Naive thymus-derived CD4-positive, alpha-beta T cell (primary cell): ENCODE results near the gene TSHZ2. TPM values are rescaled to one million over a fixed set of nuclear protein-coding genes. Genes with fewer than 3 reads are reported as not detected.

Experiments used
- ATAC-seq: fragments of 150-1000 bp; cut with Tn5 transposase; 2 replicates; pipeline ENCODE4 v1.10.0; 2021; ENCODE audit warnings: mild to moderate bottlenecking, moderate library complexity
- CTCF ChIA-PET: fragments of 350-600 bp; sonication (Branson Sonifier 250); formaldehyde crosslinking; loops from one replicate; lab custom pipeline; 2021; ENCODE audit warnings: antibody characterized with exemption; lab: Charles Lee
- POLR2A ChIA-PET: fragments of 350-600 bp; sonication (Branson Sonifier 250); formaldehyde crosslinking; loops from one replicate; lab custom pipeline; 2021; ENCODE audit warnings: antibody characterized with exemption, inconsistent platforms; lab: Charles Lee
- DNase-seq, 9 donors: peaks; one replicate each; pipeline versions ENCODE4 v3.0.0 to v3.0.0-alpha.2; 2020 to 2022; ENCODE audit warnings: mixed read lengths in 1 of 9
- H3K27ac ChIP-seq: one replicate; pipeline ENCODE4 v1.7.0; 2013; ENCODE audit warnings: mild to moderate bottlenecking, low read depth, low read length, moderate library complexity
- H3K27me3 ChIP-seq, 2 donors: one replicate each; pipeline ENCODE4 v1.7.0; 2013; ENCODE audit warnings: low read length in 2 of 2, mild to moderate bottlenecking in 2 of 2, moderate library complexity in 2 of 2; ENCODE audit not compliant: control insufficient read depth in 2 of 2, insufficient read depth in 2 of 2
- H3K36me3 ChIP-seq, 3 experiments: 1 replicate in 2 of 3; 2 replicates in 1 of 3; pipeline ENCODE4 v1.7.0; 2013; ENCODE audit warnings: low read length in 3 of 3, mild to moderate bottlenecking in 3 of 3, moderate library complexity in 1 of 3; ENCODE audit not compliant: insufficient read depth in 3 of 3, control insufficient read depth in 2 of 3
- H3K4me1 ChIP-seq, 2 donors: one replicate each; pipeline ENCODE4 v1.7.0; 2013; ENCODE audit warnings: low read length in 2 of 2, mild to moderate bottlenecking in 2 of 2, moderate library complexity in 1 of 2; ENCODE audit not compliant: control insufficient read depth in 2 of 2, insufficient read depth in 2 of 2
- H3K4me3 ChIP-seq: 2 replicates; pipeline ENCODE4 v1.7.0; 2013; ENCODE audit warnings: mild to moderate bottlenecking, low read length
- H3K9me3 ChIP-seq, 3 experiments: 1 replicate in 2 of 3; 2 replicates in 1 of 3; pipeline ENCODE4 v1.7.0; 2013; ENCODE audit warnings: low read length in 3 of 3; ENCODE audit not compliant: control insufficient read depth in 2 of 3
- H3K27ac Mint-ChIP-seq, 9 donors: one replicate each; pipeline ENCODE4 v1.8.0; 2020 to 2022; ENCODE audit warnings: mixed read lengths in 9 of 9, mild to moderate bottlenecking in 8 of 9, moderate library complexity in 5 of 9, inconsistent platforms in 2 of 9
- H3K27me3 Mint-ChIP-seq, 5 donors: one replicate each; pipeline ENCODE4 v1.8.0; 2021 to 2022; ENCODE audit warnings: mixed read lengths in 5 of 5, mild to moderate bottlenecking in 1 of 5
- H3K36me3 Mint-ChIP-seq, 5 donors: one replicate each; pipeline ENCODE4 v1.8.0; 2020 to 2022; ENCODE audit warnings: mixed read lengths in 5 of 5, mild to moderate bottlenecking in 3 of 5, inconsistent platforms in 1 of 5
- H3K4me1 Mint-ChIP-seq, 7 donors: one replicate each; pipeline ENCODE4 v1.8.0; 2020 to 2022; ENCODE audit warnings: mixed read lengths in 7 of 7, mild to moderate bottlenecking in 3 of 7, inconsistent platforms in 1 of 7
- H3K4me3 Mint-ChIP-seq, 10 donors: one replicate each; pipeline ENCODE4 v1.8.0; 2020 to 2022; ENCODE audit warnings: mild to moderate bottlenecking in 10 of 10, mixed read lengths in 10 of 10, moderate library complexity in 6 of 10, inconsistent platforms in 2 of 10
- H3K9me3 Mint-ChIP-seq, 11 donors: one replicate each; pipeline ENCODE4 v1.8.0; 2020 to 2022; ENCODE audit warnings: mixed read lengths in 11 of 11, mild to moderate bottlenecking in 4 of 11, inconsistent platforms in 1 of 11, moderate library complexity in 1 of 11
- intact Hi-C, 2 donors: fragments of 100-400 bp; cut with micrococcal nuclease; formaldehyde crosslinking; loops; one replicate each; pipeline ENCODE4 v1.15.1; 2023
- polyA plus RNA-seq, 2 donors: library from polyadenylated mRNA; unstranded; fragments of 300-500 nt; fragmentation: Illumina TruSeq; gene quantifications; one replicate each; pipeline ENCODE4 v1.2.3, GENCODE V29; 2021
- total RNA-seq, 6 experiments: library from RNA in 5 of 6; stranded (reverse) in 5 of 6; gene quantifications; 1 replicate in 5 of 6; 2 replicates in 1 of 6; pipeline ENCODE4 v1.2.3 and lab custom pipeline; 2021 to 2026

Gene TSHZ2
- total and polyA plus RNA-seq, 7 experiments from 2014 or later, result 6.0 to 84.5 (median 42.5) TPM

DNA sequence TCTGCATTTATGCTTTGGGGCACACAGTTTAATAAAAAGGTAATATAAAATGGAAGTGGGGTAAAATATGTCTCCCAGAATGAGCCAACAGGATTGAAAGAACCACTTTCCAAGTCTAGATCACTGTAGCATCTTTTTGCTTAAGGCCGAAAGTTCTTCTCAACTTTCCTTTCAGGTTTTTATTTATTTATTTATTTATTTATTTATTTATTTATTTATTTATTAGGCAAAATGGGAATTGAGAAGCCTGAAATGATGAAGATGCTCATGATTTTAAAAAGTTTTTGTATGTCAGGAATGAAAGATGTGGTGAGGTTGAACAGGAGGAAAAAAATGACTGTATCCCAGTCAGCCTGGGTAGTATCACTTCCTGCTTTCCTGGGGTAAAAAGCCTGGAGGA lies 24.0 kb downstream of the TSHZ2 start:
- ChIA-PET CTCF (no interaction called here), POLR2A (interaction anchor here (0.6 to 16.2 kb wide), 4 partner anchors 17 to 147 kb away, joined by 3 to 299 read pairs (median 4); no protein-coding TSS in a partner anchor)
- Mint-ChIP-seq H3K36me3 (peaks cover 0 to 12% (median 8%) of the 10 kb centered on the region in 5 donors), H3K4me1 (peaks cover 20 to 74% (median 52%) of the 10 kb centered on the region in 7 donors), H3K4me3 (peak overlapping the region in 4 of 10 donors; percentile 12 to 57 (median 36)), H3K9me3 (peaks cover 0 to 1% (median 0%) of the 10 kb centered on the region in 11 donors), H3K27ac (peak overlapping the region in 6 of 9 donors; percentile 55 to 97 (median 73)), H3K27me3 (no peaks in the 10 kb centered on the region)
- DNase-seq, result no peak
- intact Hi-C loops, result no loop called here
- ATAC-seq, result no peak
- H3K4me3 ChIP-seq, result no peak overlapping the region
- no peaks in the 10 kb centered on the region for H3K36me3 ChIP-seq
- no peaks in the 10 kb centered on the region for H3K27me3 ChIP-seq
- no peak overlapping the region for H3K27ac ChIP-seq
- no peaks in the 10 kb centered on the region for H3K9me3 ChIP-seq
- peaks cover 0 to 48% of the 10 kb centered on the region in 2 donors for H3K4me1 ChIP-seq

DNA sequence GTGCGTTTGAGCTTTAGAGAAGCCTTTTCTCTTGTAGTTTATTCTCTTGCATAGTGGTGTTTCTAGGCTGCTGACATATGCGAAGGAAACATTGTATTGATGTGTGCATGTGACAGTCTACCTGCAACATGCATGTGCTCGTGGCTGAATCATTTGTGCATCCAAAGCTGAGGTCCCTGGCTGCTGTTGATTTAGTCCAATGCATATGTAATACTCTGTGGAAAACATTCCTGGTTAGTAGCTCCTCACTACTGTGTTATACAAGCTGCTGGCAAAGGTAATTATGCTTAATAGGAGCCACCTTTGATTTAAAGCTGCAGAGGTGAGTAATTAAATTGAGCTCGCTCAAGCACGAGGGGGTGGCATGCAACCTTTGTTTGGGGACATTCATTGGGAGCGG lies 24.5 kb downstream of the TSHZ2 start:
- no peak for ATAC-seq
- peaks cover 0 to 12% (median 8%) of the 10 kb centered on the region in 5 donors for H3K36me3 Mint-ChIP-seq

DNA sequence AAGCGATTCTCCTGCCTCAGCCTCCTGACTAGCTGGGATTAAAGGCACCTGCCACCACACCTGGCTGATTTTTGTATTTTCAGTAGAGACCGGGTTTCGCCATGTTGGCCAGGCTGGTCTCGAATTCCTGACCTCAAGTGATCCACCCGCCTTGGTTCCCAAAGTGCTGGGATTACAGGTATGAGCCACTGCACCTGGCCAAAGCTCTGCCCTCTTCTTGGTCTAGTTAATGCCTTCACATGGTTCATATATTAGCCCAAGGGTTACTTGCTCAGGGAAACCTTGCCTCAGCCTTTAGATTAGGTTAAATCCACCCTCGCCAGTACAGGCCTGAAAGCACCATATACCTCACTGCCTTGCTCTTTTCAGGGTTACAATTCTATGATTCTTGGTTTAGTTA lies 26.1 kb downstream of the TSHZ2 start:
- Histone ChIP-seq H3K27me3 (no peaks in the 10 kb centered on the region), H3K36me3 (no peaks in the 10 kb centered on the region), H3K4me1 (peaks cover 0 to 48% of the 10 kb centered on the region in 2 donors), H3K4me3 (no peak overlapping the region), H3K9me3 (no peaks in the 10 kb centered on the region), H3K27ac (no peak overlapping the region)
- H3K27me3 Mint-ChIP-seq, result no peaks in the 10 kb centered on the region
- POLR2A ChIA-PET, result interaction anchor here (16.2 kb wide), 1 partner anchor 19 kb away, joined by 299 read pairs; no protein-coding TSS in a partner anchor
- H3K36me3 Mint-ChIP-seq, result peaks cover 0 to 12% (median 8%) of the 10 kb centered on the region in 5 donors
- DNase-seq (no peak), ATAC-seq (no peak)
- CTCF ChIA-PET, result interaction anchor here (0.8 kb wide), 1 partner anchor 23 kb away, joined by 3 read pairs; no protein-coding TSS in a partner anchor
- H3K4me3 Mint-ChIP-seq, result peak overlapping the region in 2 of 10 donors; percentile 5 to 9
- H3K27ac Mint-ChIP-seq, result peak overlapping the region in 7 of 9 donors; percentile 4 to 97 (median 79)
- peaks cover 0 to 1% (median 0%) of the 10 kb centered on the region in 11 donors for H3K9me3 Mint-ChIP-seq
- intact Hi-C loops, result no loop called here
- peaks cover 25 to 91% (median 70%) of the 10 kb centered on the region in 7 donors for H3K4me1 Mint-ChIP-seq

More for the DNA sequence above, 24.5 kb downstream of the TSHZ2 start:
- DNase-seq, result no peak
- CTCF ChIA-PET, result interaction anchor here (0.8 kb wide), 1 partner anchor 21 kb away, joined by 3 read pairs; no protein-coding TSS in a partner anchor
- H3K4me1 ChIP-seq, result peaks cover 0 to 46% of the 10 kb centered on the region in 2 donors
- Mint-ChIP-seq H3K4me1 (peaks cover 23 to 80% (median 57%) of the 10 kb centered on the region in 7 donors), H3K27ac (peak overlapping the region in 6 of 9 donors; percentile 70 to 97 (median 76)), H3K9me3 (peaks cover 0 to 1% (median 0%) of the 10 kb centered on the region in 11 donors), H3K4me3 (peak overlapping the region in 4 of 10 donors; percentile 12 to 57 (median 46)), H3K27me3 (no peaks in the 10 kb centered on the region)
- no peaks in the 10 kb centered on the region for H3K36me3 ChIP-seq
- no peak overlapping the region for H3K27ac ChIP-seq
- H3K9me3 ChIP-seq, result no peaks in the 10 kb centered on the region
- intact Hi-C loops, result no loop called here
- H3K4me3 ChIP-seq, result no peak overlapping the region
- POLR2A ChIA-PET, result interaction anchor here (0.6 to 16.2 kb wide), 2 partner anchors 18 to 28 kb away, joined by 3 to 299 read pairs; no protein-coding TSS in a partner anchor
- no peaks in the 10 kb centered on the region for H3K27me3 ChIP-seq

DNA sequence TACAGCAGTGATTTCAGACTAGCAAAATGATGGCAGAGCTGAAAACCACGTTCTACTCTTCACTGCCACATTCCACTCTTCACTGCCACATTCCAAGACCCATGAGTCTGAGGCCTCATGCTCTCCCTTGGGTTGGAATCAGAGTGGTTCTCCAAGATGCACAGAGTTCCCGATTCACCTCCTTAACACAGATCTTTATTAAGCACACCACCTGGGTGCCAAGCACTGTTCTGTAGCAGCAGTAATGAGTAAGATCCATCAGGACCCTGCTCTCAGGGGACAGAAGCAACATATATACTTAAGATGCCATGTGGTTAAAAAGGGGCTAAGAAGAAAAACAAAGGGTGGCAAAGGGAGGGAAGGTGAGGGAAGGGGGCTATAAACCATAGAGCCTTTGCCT lies 26.9 kb downstream of the TSHZ2 start:
- Histone ChIP-seq H3K27ac (peak overlapping the region; percentile 88), H3K27me3 (no peaks in the 10 kb centered on the region), H3K4me3 (no peak overlapping the region), H3K4me1 (peaks cover 0 to 56% of the 10 kb centered on the region in 2 donors), H3K36me3 (no peaks in the 10 kb centered on the region), H3K9me3 (no peaks in the 10 kb centered on the region)
- DNase-seq, result no peak
- POLR2A ChIA-PET, result interaction anchor here (0.5 to 16.2 kb wide), 4 partner anchors 9 to 693 kb away, joined by 3 to 299 read pairs (median 4); no protein-coding TSS in a partner anchor
- Mint-ChIP-seq H3K36me3 (peaks cover 0 to 12% (median 7%) of the 10 kb centered on the region in 5 donors), H3K27ac (peak overlapping the region in 7 of 9 donors; percentile 8 to 99 (median 89)), H3K4me1 (peaks cover 30 to 91% (median 74%) of the 10 kb centered on the region in 7 donors), H3K9me3 (peaks cover 0 to 1% (median 0%) of the 10 kb centered on the region in 11 donors), H3K4me3 (peak overlapping the region in 4 of 10 donors; percentile 1 to 25 (median 18)), H3K27me3 (no peaks in the 10 kb centered on the region)
- intact Hi-C loops, result no loop called here
- CTCF ChIA-PET, result interaction anchor here (0.5 to 0.9 kb wide), 3 partner anchors 23 to 552 kb away, joined by 3 read pairs; no protein-coding TSS in a partner anchor
- no peak for ATAC-seq

DNA sequence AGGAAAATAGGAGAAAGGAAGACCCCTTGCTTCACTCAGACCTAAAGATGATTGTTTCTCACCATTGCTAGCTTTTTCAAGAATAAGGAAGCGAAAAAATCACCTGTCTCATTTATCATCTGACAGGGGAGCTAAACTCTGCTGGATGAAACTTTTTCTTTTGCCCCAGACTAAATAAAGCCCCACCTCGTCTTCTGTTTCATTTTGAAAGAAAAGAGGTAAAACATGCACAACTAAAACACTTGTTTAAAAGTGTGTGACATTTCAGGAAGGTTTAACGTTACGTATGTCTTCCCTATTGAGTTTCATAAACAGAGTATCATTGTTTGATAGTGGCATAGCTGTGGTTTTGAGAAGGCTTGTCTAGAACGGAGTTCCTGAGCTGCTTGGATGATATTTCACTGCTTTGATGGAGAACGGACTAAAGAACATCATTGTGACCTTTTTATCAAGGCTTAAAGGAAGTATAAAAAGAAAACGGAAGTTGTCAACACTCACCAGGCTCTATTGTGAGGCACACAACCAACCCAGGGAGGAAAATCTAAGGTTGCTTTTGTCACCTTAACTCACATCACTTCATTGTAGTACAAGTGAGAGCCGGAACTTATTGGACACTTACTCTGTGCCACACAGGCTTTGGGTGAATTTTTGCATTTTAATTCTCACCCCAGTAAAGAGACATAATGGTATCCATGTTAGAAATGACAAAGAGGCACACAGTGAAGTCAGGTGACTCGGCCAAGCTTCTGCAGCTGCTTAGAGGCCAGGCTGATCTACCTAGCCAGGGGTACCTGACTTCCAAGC lies 29.5 kb downstream of the TSHZ2 start:
- ATAC-seq, result peak; percentile 82

DNA sequence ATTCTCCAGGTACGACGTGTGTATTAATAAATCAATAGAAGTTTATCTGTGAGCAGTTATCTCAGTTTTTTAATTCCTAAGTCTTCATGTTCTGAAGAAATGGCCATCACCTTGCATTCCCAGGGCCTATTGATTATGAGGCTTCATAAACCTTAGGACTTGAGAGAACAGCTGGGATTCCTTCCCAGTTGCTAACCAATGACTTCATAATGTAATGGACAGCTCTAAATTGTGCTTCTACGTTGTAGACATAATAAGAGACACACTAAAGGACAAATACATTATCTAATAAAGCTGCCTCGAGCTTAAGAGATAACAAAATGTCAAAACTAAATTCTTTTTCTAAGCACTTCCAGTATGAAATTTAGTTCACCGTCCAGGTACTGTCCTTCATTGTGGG lies 30.6 kb downstream of the TSHZ2 start:
- Histone ChIP-seq H3K4me3 (no peak overlapping the region), H3K4me1 (peaks cover 0 to 60% of the 10 kb centered on the region in 2 donors), H3K9me3 (no peaks in the 10 kb centered on the region), H3K27me3 (no peaks in the 10 kb centered on the region), H3K36me3 (no peaks in the 10 kb centered on the region), H3K27ac (peak overlapping the region; percentile 88)
- Mint-ChIP-seq H3K4me3 (peak overlapping the region in 7 of 10 donors; percentile 5 to 94 (median 28)), H3K27ac (peak overlapping the region in 7 of 9 donors; percentile 74 to 98 (median 94)), H3K9me3 (peaks cover 0 to 5% (median 0%) of the 10 kb centered on the region in 11 donors), H3K4me1 (peaks cover 30 to 97% (median 88%) of the 10 kb centered on the region in 7 donors), H3K36me3 (peaks cover 0 to 13% (median 4%) of the 10 kb centered on the region in 5 donors), H3K27me3 (no peaks in the 10 kb centered on the region)
- intact Hi-C loops, result loop anchor here in 1 of 2 donors (5.0 kb wide), 1 partner anchor 35 kb away; no protein-coding TSS in a partner anchor
- ATAC-seq, result no peak
- POLR2A ChIA-PET, result interaction anchor here (0.6 to 16.2 kb wide), 10 partner anchors 10 to 702 kb away, joined by 3 to 299 read pairs (median 4); no protein-coding TSS in a partner anchor
- no peak for DNase-seq
- CTCF ChIA-PET, result interaction anchor here (0.5 to 1.8 kb wide), 5 partner anchors 12 to 752 kb away, joined by 3 to 5 read pairs (median 4); no protein-coding TSS in a partner anchor

More for the DNA sequence above, 29.5 kb downstream of the TSHZ2 start:
- POLR2A ChIA-PET, result interaction anchor here (0.5 to 16.2 kb wide), 29 partner anchors 9 to 944 kb away, joined by 3 to 299 read pairs (median 5); partner anchors contain the start of gene ZFP64
- peaks cover 0 to 8% (median 4%) of the 10 kb centered on the region in 5 donors for H3K36me3 Mint-ChIP-seq
- H3K27ac Mint-ChIP-seq, result peak overlapping the region in 7 of 9 donors; percentile 89 to 99 (median 97)
- H3K9me3 Mint-ChIP-seq, result peaks cover 0 to 3% (median 0%) of the 10 kb centered on the region in 11 donors
- Histone ChIP-seq H3K4me1 (peaks cover 0 to 64% of the 10 kb centered on the region in 2 donors), H3K27ac (peak overlapping the region; percentile 88), H3K27me3 (no peaks in the 10 kb centered on the region), H3K36me3 (no peaks in the 10 kb centered on the region), H3K4me3 (peak overlapping the region; percentile 32), H3K9me3 (no peaks in the 10 kb centered on the region)
- CTCF ChIA-PET, result interaction anchor here (0.6 to 2.8 kb wide), 11 partner anchors 11 to 637 kb away, joined by 3 to 13 read pairs (median 4); no protein-coding TSS in a partner anchor
- H3K27me3 Mint-ChIP-seq, result no peaks in the 10 kb centered on the region
- H3K4me3 Mint-ChIP-seq, result peak overlapping the region; percentile 73 to 94 (median 84)
- intact Hi-C loops, result loop anchor here (1.0 to 5.0 kb wide), 8 partner anchors 21 to 689 kb away; partner anchors contain the start of gene TSHZ2 (in 1 of the 2)
- DNase-seq, result peak in 7 of 9 donors; percentile 49 to 79 (median 71)
- H3K4me1 Mint-ChIP-seq, result peaks cover 27 to 97% (median 87%) of the 10 kb centered on the region in 7 donors
